PC-9 (cell line): Measurements from ENCODE around the gene LRRC4C. TPM values are rescaled to one million over a fixed set of nuclear protein-coding genes. Genes with fewer than 3 reads are reported as not detected.

Experiments used
- BruUV-seq: library from RNA; stranded (reverse); fragments of 400-500 nt; replicated peaks from 2 replicates; lab custom pipeline; 2021; lab: Mats Ljungman, UMichigan
- CTCF ChIA-PET: fragments of 300-600 bp; sonication (Branson Sonifier 250); formaldehyde crosslinking; loops from one replicate; lab custom pipeline; 2022; ENCODE audit warnings: antibody characterized with exemption; lab: Charles Lee
- POLR2A ChIA-PET: fragments of 300-600 bp; sonication (Branson Sonifier 250); formaldehyde crosslinking; loops from one replicate; lab custom pipeline; 2022; ENCODE audit warnings: antibody characterized with exemption; ENCODE audit not compliant: unreplicated experiment; lab: Charles Lee
- DNase-seq, 2 experiments: peaks; one replicate each; pipeline versions ENCODE4 v3.0.0 to v3.0.0-alpha.2; 2015 to 2022; ENCODE audit warnings: mixed read lengths in 1 of 2
- H2AFZ ChIP-seq: fragments of 200-600 bp; sonication (generic); 2 replicates; pipeline ENCODE4 v1.8.1; 2017; ENCODE audit warnings: antibody characterized with exemption
- H3F3A ChIP-seq: fragments of 200-600 bp; sonication (generic); 2 replicates; pipeline ENCODE4 v1.8.1; 2017; ENCODE audit warnings: antibody characterized with exemption, mild to moderate bottlenecking, low read depth; ENCODE audit not compliant: insufficient read depth
- H3K27ac ChIP-seq: fragments of 200-600 bp; sonication (generic); 2 replicates; pipeline ENCODE4 v1.6.1; 2016; ENCODE audit warnings: mixed run types
- H3K27me3 ChIP-seq: fragments of 200-600 bp; sonication (generic); 2 replicates; pipeline ENCODE4 v1.6.1; 2016; ENCODE audit warnings: low read depth, mixed run types; ENCODE audit not compliant: insufficient read depth
- H3K36me3 ChIP-seq: fragments of 200-600 bp; sonication (generic); 2 replicates; pipeline ENCODE4 v1.6.1; 2016; ENCODE audit warnings: low read depth, mixed run types
- H3K4me1 ChIP-seq: fragments of 200-600 bp; sonication (generic); replicated peaks from 2 replicates; pipeline ENCODE4 v1.6.1; 2016; ENCODE audit warnings: mixed run types; ENCODE audit not compliant: insufficient read depth
- H3K4me2 ChIP-seq: fragments of 200-600 bp; sonication (generic); 2 replicates; pipeline ENCODE4 v1.6.1; 2017; ENCODE audit warnings: mixed run types
- H3K4me3 ChIP-seq: fragments of 200-600 bp; sonication (generic); 2 replicates; pipeline ENCODE4 v1.6.1; 2016; ENCODE audit warnings: mixed run types
- H3K79me2 ChIP-seq: fragments of 200-600 bp; sonication (generic); 2 replicates; pipeline ENCODE4 v1.6.1; 2017; ENCODE audit warnings: low read depth, mixed run types
- H3K9me2 ChIP-seq: fragments of 200-600 bp; sonication (generic); 2 replicates; pipeline ENCODE4 v1.8.1; 2017; ENCODE audit warnings: mild to moderate bottlenecking; ENCODE audit not compliant: insufficient read depth
- H3K9me3 ChIP-seq: fragments of 200-600 bp; sonication (generic); 2 replicates; pipeline ENCODE4 v1.8.1; 2016; ENCODE audit warnings: low read depth; ENCODE audit not compliant: insufficient read depth
- H4K20me1 ChIP-seq: fragments of 200-600 bp; sonication (generic); 2 replicates; pipeline ENCODE4 v1.8.1; 2017; ENCODE audit not compliant: insufficient read depth
- EZH2 ChIP-seq: fragments of 200-600 bp; sonication (generic); IDR thresholded peaks from 2 replicates; pipeline ENCODE4 v1.8.0; 2017; ENCODE audit warnings: antibody characterized with exemption, low read depth
- intact Hi-C: fragments of 100-400 bp; cut with micrococcal nuclease; formaldehyde crosslinking; loops from one replicate; pipeline ENCODE4 v1.10.0; 2022; ENCODE audit not compliant: unreplicated experiment
- total RNA-seq: library from RNA; stranded (reverse); gene quantifications from 2 replicates; pipeline ENCODE4 v1.2.3, GENCODE V29; 2021
- TF ChIP-seq, protein P1 (sequence below): fragments of 200-600 bp; sonication (generic); conservative IDR thresholded peaks from 2 replicates; pipeline ENCODE4 v1.6.1; 2017; ENCODE audit warnings: mixed run types, antibody characterized with exemption, mild to moderate bottlenecking, moderate library complexity

LRRC4C gene
- total RNA-seq, 1 experiment from 2014 or later: not detected

DNA sequence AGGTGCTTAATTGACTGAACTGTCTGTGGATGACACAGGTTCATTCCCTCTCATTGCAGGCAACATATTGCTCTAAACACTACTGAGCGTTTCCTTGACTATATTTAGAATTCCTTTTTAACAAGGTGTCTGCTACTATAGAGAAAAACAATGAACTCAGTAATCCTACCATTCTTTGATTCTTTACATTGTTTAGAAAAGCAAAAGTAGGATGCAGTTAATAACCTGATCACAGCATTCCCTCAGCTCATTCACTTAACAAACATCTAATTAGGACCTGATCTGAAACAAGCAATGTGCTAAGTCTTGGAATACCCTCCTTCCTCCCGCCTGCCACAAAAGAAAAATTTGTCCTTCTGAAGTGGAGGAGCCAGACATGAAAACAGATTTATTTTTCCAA is 313.1 kb downstream of the LRRC4C start:
- Histone ChIP-seq H4K20me1 (no peaks in the 10 kb centered on the region; the same call in 1 of the 2 replicates), H3K36me3 (no peaks in the 10 kb centered on the region), H3K9me3 (no peaks in the 10 kb centered on the region), H3K79me2 (no peaks in the 10 kb centered on the region), H3K27ac (no peak overlapping the region), H3K4me3 (no peak overlapping the region), H2AFZ (no peak overlapping the region), H3K4me2 (no peak overlapping the region), H3F3A (no peaks in the 10 kb centered on the region), H3K27me3 (no peaks in the 10 kb centered on the region; the same call in 1 of the 2 replicates), H3K4me1 (no peaks in the 10 kb centered on the region), H3K9me2 (no peaks in the 10 kb centered on the region)
- ChIA-PET POLR2A (no interaction called here), CTCF (no interaction called here)
- no peak for TF ChIP-seq EZH2
- TF ChIP-seq, protein P1, sequence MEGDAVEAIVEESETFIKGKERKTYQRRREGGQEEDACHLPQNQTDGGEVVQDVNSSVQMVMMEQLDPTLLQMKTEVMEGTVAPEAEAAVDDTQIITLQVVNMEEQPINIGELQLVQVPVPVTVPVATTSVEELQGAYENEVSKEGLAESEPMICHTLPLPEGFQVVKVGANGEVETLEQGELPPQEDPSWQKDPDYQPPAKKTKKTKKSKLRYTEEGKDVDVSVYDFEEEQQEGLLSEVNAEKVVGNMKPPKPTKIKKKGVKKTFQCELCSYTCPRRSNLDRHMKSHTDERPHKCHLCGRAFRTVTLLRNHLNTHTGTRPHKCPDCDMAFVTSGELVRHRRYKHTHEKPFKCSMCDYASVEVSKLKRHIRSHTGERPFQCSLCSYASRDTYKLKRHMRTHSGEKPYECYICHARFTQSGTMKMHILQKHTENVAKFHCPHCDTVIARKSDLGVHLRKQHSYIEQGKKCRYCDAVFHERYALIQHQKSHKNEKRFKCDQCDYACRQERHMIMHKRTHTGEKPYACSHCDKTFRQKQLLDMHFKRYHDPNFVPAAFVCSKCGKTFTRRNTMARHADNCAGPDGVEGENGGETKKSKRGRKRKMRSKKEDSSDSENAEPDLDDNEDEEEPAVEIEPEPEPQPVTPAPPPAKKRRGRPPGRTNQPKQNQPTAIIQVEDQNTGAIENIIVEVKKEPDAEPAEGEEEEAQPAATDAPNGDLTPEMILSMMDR: no peak
- intact Hi-C loops: no loop called here
- BruUV-seq: no TSS peak
- no peak for DNase-seq

DNA sequence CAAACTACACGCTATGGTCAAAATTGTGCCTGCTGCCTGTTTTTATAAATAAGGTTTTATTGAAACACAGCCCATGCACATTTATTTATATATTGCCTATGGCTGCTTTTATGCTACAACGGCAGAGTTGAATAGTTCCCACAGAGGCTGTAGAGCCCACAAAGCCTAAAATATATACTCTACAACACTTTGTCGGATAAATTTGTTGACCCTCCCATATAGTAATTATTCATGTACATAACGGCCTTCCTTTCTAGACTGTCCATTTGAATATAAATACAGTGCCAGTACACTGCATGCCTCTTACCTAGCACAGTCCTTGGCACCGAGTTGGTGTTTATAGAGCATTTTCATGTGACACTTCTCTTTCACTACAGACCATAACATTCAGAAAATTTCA is 314.0 kb downstream of the LRRC4C start:
- Histone ChIP-seq H3K27me3 (no peaks in the 10 kb centered on the region; the same call in 1 of the 2 replicates), H2AFZ (no peak overlapping the region), H3K9me3 (no peaks in the 10 kb centered on the region), H3K4me2 (no peak overlapping the region), H3K27ac (no peak overlapping the region), H3K9me2 (no peaks in the 10 kb centered on the region), H3K4me1 (no peaks in the 10 kb centered on the region), H3K36me3 (no peaks in the 10 kb centered on the region), H4K20me1 (no peaks in the 10 kb centered on the region; the same call in 1 of the 2 replicates), H3K79me2 (no peaks in the 10 kb centered on the region), H3K4me3 (no peak overlapping the region), H3F3A (no peaks in the 10 kb centered on the region)
- POLR2A ChIA-PET: no interaction called here
- TF ChIP-seq, protein P1: no peak
- TF ChIP-seq EZH2: no peak
- intact Hi-C loops: no loop called here
- no peak for DNase-seq
- no TSS peak for BruUV-seq
- CTCF ChIA-PET: no interaction called here

DNA sequence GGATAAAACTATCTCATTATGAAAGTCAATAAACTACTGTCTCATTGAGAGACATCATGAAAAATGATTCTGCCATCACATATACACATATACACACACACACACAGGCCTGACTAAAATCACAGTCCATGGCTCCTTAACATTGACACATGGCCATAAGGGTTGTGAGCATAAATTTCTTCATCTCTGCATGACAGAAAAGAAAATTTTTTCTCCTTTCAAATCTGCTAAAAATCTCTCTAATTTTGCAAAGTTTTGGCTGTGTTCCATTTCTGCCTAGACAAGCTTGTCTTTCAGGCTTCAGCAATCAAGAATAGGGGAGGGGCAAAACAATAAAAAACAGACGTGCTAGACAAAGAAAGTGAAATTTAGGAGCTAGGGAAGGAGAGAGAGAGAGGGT is 324.5 kb downstream of the LRRC4C start:
- CTCF ChIA-PET: no interaction called here
- intact Hi-C loops: no loop called here

More for the DNA sequence above, 324.5 kb downstream of the LRRC4C start:
- TF ChIP-seq, protein P1: no peak
- TF ChIP-seq EZH2: no peak
- no peaks in the 10 kb centered on the region for H3K4me1 ChIP-seq
- no peaks in the 10 kb centered on the region for H3K27me3 ChIP-seq
- H3K36me3 ChIP-seq: no peaks in the 10 kb centered on the region
- no peak for DNase-seq
- no peaks in the 10 kb centered on the region; the same call in 1 of the 2 replicates for H3K9me3 ChIP-seq
- H3K4me3 ChIP-seq: no peak overlapping the region
- H3F3A ChIP-seq: no peaks in the 10 kb centered on the region
- H3K4me2 ChIP-seq: no peak overlapping the region
- no peaks in the 10 kb centered on the region for H3K9me2 ChIP-seq
- BruUV-seq: no TSS peak
- H3K79me2 ChIP-seq: no peaks in the 10 kb centered on the region
- no peak overlapping the region for H3K27ac ChIP-seq
- H2AFZ ChIP-seq: no peak overlapping the region
- POLR2A ChIA-PET: no interaction called here
- H4K20me1 ChIP-seq: no peaks in the 10 kb centered on the region
